ENCODE data around the gene NEURL1.

GRCh38 chr10:103622935-103623574 lies 129.6 kb downstream of the NEURL1 start:
- no peak for TF ChIP-seq POLR2A (IDR thresholded peaks at IDR 0.05; ENCODE audit: low read depth)
- TF ChIP-seq POLR2AphosphoS5 (IDR thresholded peaks at IDR 0.05) = no peak
- TF ChIP-seq CTCF (IDR thresholded peaks at IDR 0.05) = no peak

Measured in esophagus muscularis mucosa (tissue), 3 donors.